Measurements from ENCODE around the gene HKDC1.

GRCh38 chr10:69201045-69201444 lies 19.1 kb upstream of the HKDC1 start:
- no peak for TF ChIP-seq MAX (IDR thresholded peaks at IDR 0.05)
- TF ChIP-seq TAF1 (IDR thresholded peaks at IDR 0.05; ENCODE audit: low read depth), result no peak
- no peak for TF ChIP-seq YY1 (IDR thresholded peaks at IDR 0.05; ENCODE audit: low read depth)
- no peak for TF ChIP-seq FOXM1 (IDR thresholded peaks at IDR 0.05; ENCODE audit: borderline replicate concordance, low read depth)
- no peak for TF ChIP-seq CEBPB (IDR thresholded peaks at IDR 0.05)
- no peak for TF ChIP-seq CREB1 (IDR thresholded peaks at IDR 0.05; ENCODE audit: low read depth)
- TF ChIP-seq RAD21 (IDR thresholded peaks at IDR 0.05; ENCODE audit: low read depth), result no peak
- TF ChIP-seq EP300 (IDR thresholded peaks at IDR 0.05; ENCODE audit: borderline replicate concordance), result no peak
- no peak for TF ChIP-seq REST (IDR thresholded peaks at IDR 0.05; ENCODE audit: low read depth)
- TF ChIP-seq TEAD4 (IDR thresholded peaks at IDR 0.05), result no peak
- no peak for TF ChIP-seq NFIC (IDR thresholded peaks at IDR 0.05)
